Parathyroid adenoma (tissue), 2 donors: ENCODE measurements around the gene TSPAN14.

Experiments used
- H2AFZ ChIP-seq: fragments of 300-600 bp; sonication (generic); one replicate; pipeline ENCODE4 v1.7.0; 2017; ENCODE audit warnings: antibody characterized with exemption, mild to moderate bottlenecking
- H3K27ac ChIP-seq: fragments of 300-600 bp; sonication (generic); one replicate; pipeline ENCODE4 v1.7.0; 2017
- H3K27me3 ChIP-seq: fragments of 300-600 bp; sonication (generic); one replicate; pipeline ENCODE4 v1.7.0; 2017; ENCODE audit warnings: low read length; ENCODE audit not compliant: control insufficient read depth, insufficient read depth
- H3K36me3 ChIP-seq: fragments of 300-600 bp; sonication (generic); one replicate; pipeline ENCODE4 v1.7.0; 2017; ENCODE audit warnings: low read length; ENCODE audit not compliant: control insufficient read depth, insufficient read depth
- H3K4me1 ChIP-seq: fragments of 300-600 bp; sonication (generic); one replicate; pipeline ENCODE4 v1.7.0; 2017; ENCODE audit warnings: control low read depth
- H3K4me2 ChIP-seq: fragments of 300-600 bp; sonication (generic); one replicate; pipeline ENCODE4 v1.7.0; 2017; ENCODE audit warnings: low read length
- H3K4me3 ChIP-seq: fragments of 300-600 bp; sonication (generic); one replicate; pipeline ENCODE4 v1.7.0; 2017; ENCODE audit warnings: low read depth, low read length
- H3K79me2 ChIP-seq: fragments of 300-600 bp; sonication (generic); one replicate; pipeline ENCODE4 v1.7.0; 2017; ENCODE audit warnings: control low read depth
- H3K9ac ChIP-seq: fragments of 300-600 bp; sonication (generic); one replicate; pipeline ENCODE4 v1.7.0; 2017; ENCODE audit warnings: mild to moderate bottlenecking
- H3K9me3 ChIP-seq: fragments of 300-600 bp; sonication (generic); one replicate; pipeline ENCODE4 v1.7.0; 2017; ENCODE audit warnings: low read length; ENCODE audit not compliant: control insufficient read depth
- TF ChIP-seq, protein P1 (sequence below): fragments of 300-600 bp; sonication (generic); IDR thresholded peaks from one replicate; pipeline ENCODE4 v1.7.0; 2017; ENCODE audit warnings: antibody characterized with exemption, mild to moderate bottlenecking
- donor health status: primary hyperparathyroidism.

TSPAN14 gene

DNA sequence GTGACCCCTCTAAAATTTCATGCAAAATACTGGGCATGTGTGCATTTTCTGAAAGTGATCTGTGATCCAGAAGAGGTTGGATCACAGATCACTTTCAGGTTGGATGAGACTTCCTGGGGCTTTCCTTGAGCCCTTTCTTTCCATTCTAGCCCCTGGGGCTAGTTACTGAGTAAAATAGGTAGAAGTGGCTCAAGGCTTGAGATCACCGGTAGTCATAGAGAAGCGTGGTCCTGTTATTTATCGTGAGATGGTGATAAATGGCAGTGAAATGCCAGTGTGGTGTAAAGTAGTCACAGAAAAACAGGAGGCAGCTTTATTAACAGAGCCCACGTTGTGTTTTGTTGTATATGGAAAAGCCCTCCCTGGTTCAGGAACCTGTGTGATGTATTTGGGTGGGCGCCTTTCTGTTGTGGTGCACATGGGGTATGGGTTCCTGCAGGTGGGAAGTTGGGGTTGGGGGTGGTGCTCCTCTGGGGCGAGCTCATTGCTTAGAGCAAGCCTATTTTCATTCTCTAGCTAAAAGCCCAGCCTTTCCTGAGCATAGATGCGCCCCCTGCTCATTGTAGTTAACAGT is 49.6 kb downstream of the TSPAN14 start:
- H3K27me3 ChIP-seq = no peaks in the 10 kb centered on the region
- H3K27ac ChIP-seq = peak overlapping the region; percentile 12
- H2AFZ ChIP-seq = no peak overlapping the region
- no peak overlapping the region for H3K4me3 ChIP-seq
- peaks cover 41% of the 10 kb centered on the region for H3K79me2 ChIP-seq
- H3K4me1 ChIP-seq = peaks cover 47% of the 10 kb centered on the region
- H3K9me3 ChIP-seq = no peaks in the 10 kb centered on the region
- TF ChIP-seq, protein P1, sequence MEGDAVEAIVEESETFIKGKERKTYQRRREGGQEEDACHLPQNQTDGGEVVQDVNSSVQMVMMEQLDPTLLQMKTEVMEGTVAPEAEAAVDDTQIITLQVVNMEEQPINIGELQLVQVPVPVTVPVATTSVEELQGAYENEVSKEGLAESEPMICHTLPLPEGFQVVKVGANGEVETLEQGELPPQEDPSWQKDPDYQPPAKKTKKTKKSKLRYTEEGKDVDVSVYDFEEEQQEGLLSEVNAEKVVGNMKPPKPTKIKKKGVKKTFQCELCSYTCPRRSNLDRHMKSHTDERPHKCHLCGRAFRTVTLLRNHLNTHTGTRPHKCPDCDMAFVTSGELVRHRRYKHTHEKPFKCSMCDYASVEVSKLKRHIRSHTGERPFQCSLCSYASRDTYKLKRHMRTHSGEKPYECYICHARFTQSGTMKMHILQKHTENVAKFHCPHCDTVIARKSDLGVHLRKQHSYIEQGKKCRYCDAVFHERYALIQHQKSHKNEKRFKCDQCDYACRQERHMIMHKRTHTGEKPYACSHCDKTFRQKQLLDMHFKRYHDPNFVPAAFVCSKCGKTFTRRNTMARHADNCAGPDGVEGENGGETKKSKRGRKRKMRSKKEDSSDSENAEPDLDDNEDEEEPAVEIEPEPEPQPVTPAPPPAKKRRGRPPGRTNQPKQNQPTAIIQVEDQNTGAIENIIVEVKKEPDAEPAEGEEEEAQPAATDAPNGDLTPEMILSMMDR = no peak
- no peaks in the 10 kb centered on the region for H3K36me3 ChIP-seq
- no peak overlapping the region for H3K9ac ChIP-seq
- H3K4me2 ChIP-seq = no peak overlapping the region

DNA sequence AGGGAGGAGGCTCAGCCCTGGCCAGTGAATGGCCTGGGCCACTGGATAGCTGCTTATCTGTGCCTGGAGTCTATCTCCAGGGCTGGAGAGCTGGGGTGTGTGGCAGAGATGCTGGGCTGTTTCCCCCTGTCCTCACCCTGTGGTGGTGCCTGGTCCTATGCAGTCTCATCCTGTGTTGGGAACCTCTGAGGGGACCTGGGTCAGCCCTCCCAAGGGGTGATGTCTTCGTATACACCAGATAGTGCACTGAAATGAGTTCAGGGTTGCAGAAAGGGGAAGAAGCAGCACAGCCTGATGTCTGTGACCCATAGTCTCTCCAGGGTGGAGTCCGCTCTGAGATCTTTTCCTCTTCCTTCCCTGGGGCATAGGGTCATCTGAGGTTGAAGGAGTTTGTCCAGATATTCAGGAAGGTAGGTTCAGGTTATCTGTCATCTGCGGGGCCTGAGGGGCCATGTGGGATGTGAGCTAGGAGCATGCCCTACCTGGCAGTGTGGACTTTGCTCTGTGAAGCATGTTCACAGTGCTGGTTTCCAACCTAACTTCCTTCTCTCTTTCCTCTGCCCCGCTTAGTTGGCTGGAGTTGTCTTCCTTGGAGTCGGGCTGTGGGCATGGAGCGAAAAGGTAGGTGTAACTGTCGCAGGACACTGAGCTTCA is 50.2 kb downstream of the TSPAN14 start:
- TF ChIP-seq, protein P1 = no peak
- Histone ChIP-seq H3K27ac (peak overlapping the region; percentile 22), H3K9ac (no peak overlapping the region), H2AFZ (no peak overlapping the region), H3K36me3 (no peaks in the 10 kb centered on the region), H3K79me2 (peaks cover 47% of the 10 kb centered on the region), H3K4me1 (peaks cover 42% of the 10 kb centered on the region), H3K9me3 (no peaks in the 10 kb centered on the region), H3K4me2 (no peak overlapping the region), H3K27me3 (no peaks in the 10 kb centered on the region), H3K4me3 (no peak overlapping the region)

DNA sequence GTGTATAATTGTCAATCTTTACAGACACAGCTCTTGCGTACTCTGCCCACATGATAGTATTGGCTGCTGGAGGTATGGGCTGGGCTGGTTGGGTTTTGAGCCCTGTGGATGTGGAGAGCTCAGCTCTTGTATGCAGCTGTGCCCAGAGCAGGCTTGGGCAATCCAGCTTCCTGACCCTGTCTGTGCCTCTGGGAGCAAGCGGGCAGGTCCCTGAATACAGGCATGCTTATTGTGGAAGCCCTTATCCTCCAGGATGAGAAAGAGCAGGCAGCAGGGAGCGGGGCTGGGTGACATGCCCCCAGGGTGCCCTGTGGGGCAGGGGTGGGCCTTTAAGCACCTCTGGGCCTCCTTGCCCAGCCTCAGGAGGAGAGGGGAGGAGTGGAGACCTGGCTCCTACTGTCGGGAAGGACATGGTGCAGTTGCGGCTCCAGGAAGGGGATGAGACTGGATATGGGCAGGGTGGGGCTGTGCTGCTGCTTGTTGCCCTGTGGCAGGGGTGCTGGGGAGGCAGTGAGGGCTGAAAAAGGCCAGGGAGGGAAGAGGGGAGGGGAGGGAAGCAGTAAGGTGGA is 50.9 kb downstream of the TSPAN14 start:
- Histone ChIP-seq H3K27ac (peak overlapping the region; percentile 22), H3K9me3 (no peaks in the 10 kb centered on the region), H3K27me3 (no peaks in the 10 kb centered on the region), H3K4me1 (peaks cover 35% of the 10 kb centered on the region), H3K4me2 (no peak overlapping the region), H3K36me3 (no peaks in the 10 kb centered on the region), H3K4me3 (no peak overlapping the region), H2AFZ (no peak overlapping the region), H3K79me2 (peaks cover 54% of the 10 kb centered on the region), H3K9ac (no peak overlapping the region)
- TF ChIP-seq, protein P1 = no peak

DNA sequence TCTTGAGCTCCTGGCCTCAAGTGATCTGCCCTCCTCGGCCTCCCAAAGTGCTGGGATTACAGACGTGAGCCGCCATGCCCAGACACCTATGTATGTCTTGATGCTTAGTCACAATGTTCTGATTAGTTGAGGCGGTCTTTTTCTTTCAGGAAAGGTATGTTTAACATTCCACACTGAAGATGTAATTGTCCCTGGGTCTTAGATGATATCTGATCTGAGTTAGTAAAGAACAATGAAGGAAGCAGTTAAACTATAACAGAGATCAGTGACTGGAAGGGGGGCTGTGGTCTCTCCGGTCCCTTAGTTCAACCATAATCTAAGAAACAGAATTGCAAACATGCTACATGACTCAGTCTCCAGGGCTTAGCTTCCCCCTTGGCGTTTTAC is 52.1 kb downstream of the TSPAN14 start:
- H3K27me3 ChIP-seq = no peaks in the 10 kb centered on the region
- H3K9me3 ChIP-seq = no peaks in the 10 kb centered on the region
- no peak overlapping the region for H3K9ac ChIP-seq
- peaks cover 52% of the 10 kb centered on the region for H3K79me2 ChIP-seq
- H3K36me3 ChIP-seq = no peaks in the 10 kb centered on the region
- H3K4me1 ChIP-seq = peaks cover 28% of the 10 kb centered on the region
- H3K27ac ChIP-seq = no peak overlapping the region
- H2AFZ ChIP-seq = no peak overlapping the region
- no peak overlapping the region for H3K4me3 ChIP-seq
- no peak overlapping the region for H3K4me2 ChIP-seq
- TF ChIP-seq, protein P1 = no peak
